22Rv1 (cell line): ENCODE measurements around the gene C16orf89.

Source experiments
- H3K27ac ChIP-seq: fragments of 450-650 bp; 2 replicates; pipeline ENCODE4 v1.5.1; 2017
- CTCF ChIP-seq: fragments of 450-650 bp; IDR thresholded peaks from 2 replicates; pipeline ENCODE4 v1.5.1; 2017; ENCODE audit warnings: mild to moderate bottlenecking
- ZFX ChIP-seq: fragments of 450-650 bp; IDR thresholded peaks from 2 replicates; pipeline ENCODE4 v1.6.1; 2017; ENCODE audit warnings: antibody characterized with exemption, borderline replicate concordance

The C16orf89 gene

GRCh38 chr16:5006348-5007193, 59.2 kb downstream of the C16orf89 start:
- H3K27ac ChIP-seq = no peak overlapping the region
- TF ChIP-seq CTCF (no peak), ZFX (no peak)

GRCh38 chr16:5005916-5006315, 59.8 kb downstream of the C16orf89 start:
- TF ChIP-seq ZFX (no peak), CTCF (no peak)
- H3K27ac ChIP-seq = no peak overlapping the region

- TF ChIP-seq ZFX (no peak), CTCF (no peak)
- H3K27ac ChIP-seq = no peak overlapping the region
Measured at GRCh38 chr16:5004311-5004710, 61.4 kb downstream of the C16orf89 start.

GRCh38 chr16:5003828-5004227, 61.9 kb downstream of the C16orf89 start:
- TF ChIP-seq ZFX (no peak), CTCF (no peak)
- no peak overlapping the region for H3K27ac ChIP-seq

GRCh38 chr16:5003211-5003610, 62.5 kb downstream of the C16orf89 start:
- no peak overlapping the region for H3K27ac ChIP-seq
- TF ChIP-seq ZFX (no peak), CTCF (no peak)

GRCh38 chr16:5002699-5003143, 63.0 kb downstream of the C16orf89 start:
- H3K27ac ChIP-seq = no peak overlapping the region
- TF ChIP-seq ZFX (no peak), CTCF (no peak)

- TF ChIP-seq ZFX (no peak), CTCF (no peak)
Measured at GRCh38 chr16:5001986-5002385, 63.8 kb downstream of the C16orf89 start.

More at GRCh38 chr16:5001986-5002385, 63.8 kb downstream of the C16orf89 start:
- H3K27ac ChIP-seq = no peak overlapping the region
